HepG2 (cell line): ENCODE measurements around the gene THSD1. TPM values are rescaled to one million over a fixed set of nuclear protein-coding genes. Genes with fewer than 3 reads are reported as not detected.

ENCODE experiments used
- ATF2 ChIP-seq: sonication (generic); formaldehyde crosslinking; IDR thresholded peaks from 2 replicates; pipeline ENCODE4 v1.4.0; 2020; ENCODE audit warnings: missing genetic modification reagents
- ATM ChIP-seq: fragments of 450-650 bp; IDR thresholded peaks from 2 replicates; pipeline ENCODE4 v1.7.1; 2017; ENCODE audit warnings: mild to moderate bottlenecking, borderline replicate concordance
- CHCHD3 ChIP-seq: sonication (generic); formaldehyde crosslinking; IDR thresholded peaks from 2 replicates; pipeline ENCODE4 v1.8.0; 2022; ENCODE audit warnings: mild to moderate bottlenecking, missing genetic modification reagents, moderate library complexity
- CREB3 ChIP-seq: sonication (generic); formaldehyde crosslinking; IDR thresholded peaks from 2 replicates; pipeline ENCODE4 v1.5.0; 2020; ENCODE audit warnings: missing genetic modification reagents
- FOXP1 ChIP-seq, 2 experiments: fragments of 450-650 bp in 1 of 2; IDR thresholded peaks; 2 replicates each; pipeline ENCODE4 v1.6.1; 2017 to 2018; ENCODE audit warnings: antibody characterized with exemption in 1 of 2
- HOXA7 ChIP-seq: sonication (generic); formaldehyde crosslinking; IDR thresholded peaks from 2 replicates; pipeline ENCODE4 v1.8.1; 2022; ENCODE audit warnings: mild to moderate bottlenecking, missing genetic modification reagents, moderate library complexity
- MAFF ChIP-seq: IDR thresholded peaks from 2 replicates; pipeline ENCODE4 v1.6.1; 2011; ENCODE audit warnings: low read depth, low read length, improper control_type of control experiment
- MLLT10 ChIP-seq: sonication (generic); formaldehyde crosslinking; IDR thresholded peaks from 2 replicates; pipeline ENCODE4 v1.4.0; 2020; ENCODE audit warnings: missing genetic modification reagents
- NCOR1 ChIP-seq: fragments of 200-600 bp; sonication (generic); IDR thresholded peaks from 2 replicates; pipeline ENCODE4 v1.7.0; 2017; ENCODE audit warnings: antibody characterized with exemption, low read length, borderline replicate concordance
- PCBP2 ChIP-seq: fragments of 200-400 bp; formaldehyde crosslinking; optimal IDR thresholded peaks from 2 replicates; pipeline ENCODE3; 2018; ENCODE audit warnings: low read length, low read depth; ENCODE audit not compliant: poor library complexity, severe bottlenecking
- RERE ChIP-seq: IDR thresholded peaks from 2 replicates; pipeline ENCODE4 v1.6.1; 2016; ENCODE audit warnings: low read depth, missing genetic modification reagents, missing compliant biosample characterization
- SMAD3 ChIP-seq: sonication (generic); formaldehyde crosslinking; IDR thresholded peaks from 2 replicates; pipeline ENCODE4 v1.4.0; 2020; ENCODE audit warnings: missing genetic modification reagents
- TBX2 ChIP-seq: sonication (generic); formaldehyde crosslinking; IDR thresholded peaks from 2 replicates; pipeline ENCODE4 v1.5.0; 2020; ENCODE audit warnings: missing genetic modification reagents, mild to moderate bottlenecking, borderline replicate concordance
- ZC3H13 ChIP-seq: sonication (generic); formaldehyde crosslinking; IDR thresholded peaks from 2 replicates; pipeline ENCODE4 v1.8.1; 2023; ENCODE audit warnings: mild to moderate bottlenecking, missing genetic modification reagents, moderate library complexity
- ZNF138 ChIP-seq: sonication (generic); formaldehyde crosslinking; IDR thresholded peaks from 2 replicates; pipeline ENCODE4 v1.5.0; 2020; ENCODE audit warnings: mild to moderate bottlenecking, low read depth, missing genetic modification reagents
- ZNF350 ChIP-seq: sonication (generic); formaldehyde crosslinking; IDR thresholded peaks from 2 replicates; pipeline ENCODE4 v1.4.0; 2020; ENCODE audit warnings: mild to moderate bottlenecking, low read depth, missing genetic modification reagents, borderline replicate concordance
- ZNF382 ChIP-seq: sonication (generic); formaldehyde crosslinking; IDR thresholded peaks from 2 replicates; pipeline ENCODE4 v1.5.0; 2020; ENCODE audit warnings: missing genetic modification reagents, mild to moderate bottlenecking, borderline replicate concordance
- ZNF530 ChIP-seq: sonication (generic); formaldehyde crosslinking; IDR thresholded peaks from 2 replicates; pipeline ENCODE4 v1.5.0; 2020; ENCODE audit warnings: low read depth, mild to moderate bottlenecking, missing genetic modification reagents
- ZNF562 ChIP-seq: sonication (generic); formaldehyde crosslinking; IDR thresholded peaks from 2 replicates; pipeline ENCODE4 v1.8.0; 2022; ENCODE audit warnings: missing genetic modification reagents, borderline replicate concordance
- ZNF878 ChIP-seq: sonication (generic); formaldehyde crosslinking; IDR thresholded peaks from 2 replicates; pipeline ENCODE4 v1.8.1; 2023; ENCODE audit warnings: mild to moderate bottlenecking, missing genetic modification reagents, moderate library complexity
- polyA plus RNA-seq, 8 experiments: library from polyadenylated mRNA; depleted of rRNA in 3 of 8; stranded (reverse) in 7 of 8; unstranded in 1 of 8; fragments of >200 nt; fragmentation: Illumina TruSeq in 4 of 8; extraction: Trizol in 4 of 8; gene quantifications; 2 replicates each; pipeline versions ENCODE4 v1.2.1 to v1.2.3, GENCODE V29; 2011 to 2016; ENCODE audit warnings: low read depth in 4 of 8, missing spikeins in 1 of 8, mixed read lengths in 1 of 8; ENCODE audit not compliant: insufficient read depth in 1 of 8
- total RNA-seq, 5 experiments: library from RNA; depleted of rRNA; stranded (reverse); fragments of >200 nt; fragmentation: Illumina TruSeq; extraction: Trizol; gene quantifications; 2 replicates each; pipeline ENCODE4 v1.2.3, GENCODE V29; 2016; ENCODE audit warnings: low read depth in 1 of 5
- TF ChIP-seq, protein P1 (sequence below): IDR thresholded peaks from 2 replicates; pipeline ENCODE4 v1.6.1; 2018; ENCODE audit warnings: missing genetic modification reagents, mild to moderate bottlenecking, missing compliant biosample characterization

THSD1 gene
- total and polyA plus RNA-seq, 2 of the 13 experiments (the other 11 are each of a cell fraction or from before 2014, with no cell fraction given): 0.11 to 0.15 TPM

DNA sequence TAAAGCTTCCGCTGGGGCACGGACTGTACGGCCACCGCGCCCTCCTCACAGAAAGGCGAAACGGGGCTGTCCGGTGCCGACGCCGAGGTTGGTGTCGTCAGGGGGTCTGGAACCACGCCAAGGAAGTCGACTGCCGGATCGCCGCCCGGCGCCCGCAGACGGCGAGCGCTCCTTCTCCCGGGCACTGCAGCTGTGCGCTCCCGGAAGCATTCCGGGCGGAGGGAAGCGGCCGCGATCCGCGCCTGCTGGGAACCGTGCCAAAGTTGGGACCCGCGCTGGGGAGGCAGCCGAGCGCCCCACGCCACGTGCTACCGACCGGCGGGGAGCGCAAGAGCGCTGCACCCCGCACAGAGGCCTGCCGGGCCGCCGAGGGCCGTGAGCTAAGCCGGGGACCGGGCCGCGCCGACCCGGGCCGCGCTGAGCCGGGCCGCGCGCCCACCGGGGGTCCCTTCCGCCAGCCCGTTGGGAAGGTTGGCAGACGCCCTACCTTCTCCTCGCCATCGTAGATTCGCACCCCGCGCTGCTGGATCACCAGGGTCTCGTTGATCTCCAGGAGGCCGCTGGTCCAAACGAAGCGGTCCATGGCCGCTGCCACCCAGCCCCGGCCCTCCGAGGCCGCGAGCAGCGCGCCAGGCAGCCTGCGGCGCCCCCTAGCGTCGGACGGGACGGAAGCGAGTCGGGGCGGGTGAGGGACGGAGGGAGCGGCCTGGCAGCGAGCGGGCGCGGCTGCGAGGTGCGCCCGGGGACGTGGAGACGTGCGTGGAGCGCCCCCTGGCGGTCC is 44.2 kb upstream of the THSD1 start, which contains the start of gene VPS36 (continued):
- no peak for TF ChIP-seq ZNF562
- no peak for TF ChIP-seq ZNF530 (CRISPR knock-in tag)
- no peak for TF ChIP-seq NCOR1
- TF ChIP-seq, protein P1, sequence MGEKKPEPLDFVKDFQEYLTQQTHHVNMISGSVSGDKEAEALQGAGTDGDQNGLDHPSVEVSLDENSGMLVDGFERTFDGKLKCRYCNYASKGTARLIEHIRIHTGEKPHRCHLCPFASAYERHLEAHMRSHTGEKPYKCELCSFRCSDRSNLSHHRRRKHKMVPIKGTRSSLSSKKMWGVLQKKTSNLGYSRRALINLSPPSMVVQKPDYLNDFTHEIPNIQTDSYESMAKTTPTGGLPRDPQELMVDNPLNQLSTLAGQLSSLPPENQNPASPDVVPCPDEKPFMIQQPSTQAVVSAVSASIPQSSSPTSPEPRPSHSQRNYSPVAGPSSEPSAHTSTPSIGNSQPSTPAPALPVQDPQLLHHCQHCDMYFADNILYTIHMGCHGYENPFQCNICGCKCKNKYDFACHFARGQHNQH (CRISPR knock-in tag): no peak
- peak; percentile 65; the same call in 1 of the 2 replicates for TF ChIP-seq CREB3 (CRISPR knock-in tag)
- TF ChIP-seq ZC3H13 (CRISPR knock-in tag): peak; percentile 46; the same call in 1 of the 2 replicates
- TF ChIP-seq RERE (CRISPR knock-in tag): no peak
- no peak for TF ChIP-seq FOXP1 (IDR thresholded peaks at IDR 0.05)
- no peak for TF ChIP-seq FOXP1 (CRISPR knock-in tag; IDR thresholded peaks at IDR 0.05)
- TF ChIP-seq ATM: no peak
- TF ChIP-seq CHCHD3: no peak
- no peak for TF ChIP-seq ZNF138 (CRISPR knock-in tag)
- no peak for TF ChIP-seq ZNF382
- TF ChIP-seq ZNF878 (CRISPR knock-in tag): 0 out of 2 replicates have a peak, but pooled peaks have one; percentile 21
- TF ChIP-seq ZNF350: peak; percentile 28; the same call in 1 of the 2 replicates
- no peak for TF ChIP-seq HOXA7 (CRISPR knock-in tag)
- TF ChIP-seq SMAD3 (CRISPR knock-in tag): peak; percentile 46; the same call in 1 of the 2 replicates
- TF ChIP-seq PCBP2: no peak
- no peak for TF ChIP-seq MAFF
- no peak; the same call in 1 of the 2 replicates for TF ChIP-seq ATF2
- no peak for TF ChIP-seq MLLT10
- peak; percentile 78 for TF ChIP-seq TBX2 (CRISPR knock-in tag)
